Activated naive CD4-positive, alpha-beta T cell treated with anti-CD3 and anti-CD28 coated beads for 36 hours (primary cell): Measurements from ENCODE around the gene IL32. TPM values are rescaled to one million over a fixed set of nuclear protein-coding genes. Genes with fewer than 3 reads are reported as not detected.

Experiments
- CTCF ChIA-PET: fragments of 350-600 bp; sonication (Branson Sonifier 250); formaldehyde crosslinking; loops from one replicate; lab custom pipeline; 2021; ENCODE audit warnings: antibody characterized with exemption; lab: Charles Lee
- DNase-seq: peaks from one replicate; pipeline ENCODE4 v3.0.0-alpha.2; 2020
- H3K27ac Mint-ChIP-seq: one replicate; pipeline ENCODE4 v1.8.0; 2021; ENCODE audit warnings: mild to moderate bottlenecking, mixed read lengths
- H3K27me3 Mint-ChIP-seq: one replicate; pipeline ENCODE4 v1.8.0; 2021; ENCODE audit warnings: low read depth, mixed read lengths
- H3K36me3 Mint-ChIP-seq: one replicate; pipeline ENCODE4 v1.8.0; 2021; ENCODE audit warnings: low read depth, mixed read lengths
- H3K4me1 Mint-ChIP-seq: one replicate; pipeline ENCODE4 v1.8.0; 2021; ENCODE audit warnings: low read depth, mixed read lengths
- H3K4me3 Mint-ChIP-seq: one replicate; pipeline ENCODE4 v1.8.0; 2021; ENCODE audit warnings: mild to moderate bottlenecking, moderate library complexity, mixed read lengths
- H3K9me3 Mint-ChIP-seq: one replicate; pipeline ENCODE4 v1.8.0; 2021; ENCODE audit warnings: mixed read lengths
- intact Hi-C: fragments of 100-400 bp; cut with micrococcal nuclease; formaldehyde crosslinking; loops from one replicate; pipeline ENCODE4 v1.15.1; 2023
- total RNA-seq, 2 experiments: library from RNA; stranded (reverse); gene quantifications; one replicate each; pipeline ENCODE4 v1.2.3, GENCODE V29; 2021

IL32 gene
- total RNA-seq, 2 experiments from 2014 or later = 964 to 991 TPM

DNA sequence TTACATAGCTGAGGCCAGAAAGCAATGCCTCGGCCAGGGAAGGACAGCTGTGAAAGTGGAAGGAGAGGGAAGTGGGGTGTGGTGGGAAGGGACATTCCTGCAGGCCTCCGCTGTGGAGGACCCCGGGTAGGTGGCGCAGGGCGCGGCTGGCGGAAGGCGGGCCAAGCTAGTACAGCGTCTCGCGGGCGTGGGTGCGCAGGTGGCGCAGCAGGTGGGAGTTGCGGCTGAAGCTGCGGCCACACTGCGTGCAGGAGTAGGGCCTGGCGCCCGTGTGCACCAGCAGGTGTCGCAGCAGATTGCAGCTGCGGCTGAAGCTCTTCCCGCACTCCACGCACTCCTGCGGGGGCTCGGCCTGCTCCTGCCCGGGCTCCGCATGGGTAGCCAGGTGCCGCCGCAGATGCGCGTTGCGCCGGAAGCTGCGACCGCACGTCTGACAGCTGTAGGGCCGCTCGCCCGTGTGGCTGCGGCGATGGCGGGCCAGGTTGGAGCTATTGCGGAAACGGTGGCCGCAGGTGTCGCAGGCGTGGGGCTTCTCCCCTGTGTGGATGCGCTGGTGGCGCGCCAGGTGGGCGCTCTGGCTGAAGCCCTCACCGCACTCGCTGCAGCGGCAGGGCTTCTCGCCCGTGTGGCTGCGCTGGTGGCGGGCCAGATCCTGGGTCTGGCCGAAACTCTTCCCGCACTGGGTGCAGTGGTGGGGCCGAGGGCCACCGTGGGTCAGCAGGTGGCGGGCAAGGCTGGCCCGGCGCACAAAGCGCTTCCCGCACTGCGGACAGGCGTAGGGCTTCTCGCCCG, 23.7 kb downstream of the IL32 start:
- Mint-ChIP-seq H3K27me3 (no peaks in the 10 kb centered on the region), H3K4me1 (peaks cover 24% of the 10 kb centered on the region), H3K4me3 (no peak overlapping the region), H3K27ac (no peak overlapping the region), H3K36me3 (no peaks in the 10 kb centered on the region), H3K9me3 (no peaks in the 10 kb centered on the region)
- CTCF ChIA-PET = interaction anchor here (0.9 to 3.2 kb wide), 4 partner anchors 14 to 58 kb away, joined by 3 to 10 read pairs (median 4); no protein-coding TSS in a partner anchor
- intact Hi-C loops = no loop called here
- DNase-seq = no peak

DNA sequence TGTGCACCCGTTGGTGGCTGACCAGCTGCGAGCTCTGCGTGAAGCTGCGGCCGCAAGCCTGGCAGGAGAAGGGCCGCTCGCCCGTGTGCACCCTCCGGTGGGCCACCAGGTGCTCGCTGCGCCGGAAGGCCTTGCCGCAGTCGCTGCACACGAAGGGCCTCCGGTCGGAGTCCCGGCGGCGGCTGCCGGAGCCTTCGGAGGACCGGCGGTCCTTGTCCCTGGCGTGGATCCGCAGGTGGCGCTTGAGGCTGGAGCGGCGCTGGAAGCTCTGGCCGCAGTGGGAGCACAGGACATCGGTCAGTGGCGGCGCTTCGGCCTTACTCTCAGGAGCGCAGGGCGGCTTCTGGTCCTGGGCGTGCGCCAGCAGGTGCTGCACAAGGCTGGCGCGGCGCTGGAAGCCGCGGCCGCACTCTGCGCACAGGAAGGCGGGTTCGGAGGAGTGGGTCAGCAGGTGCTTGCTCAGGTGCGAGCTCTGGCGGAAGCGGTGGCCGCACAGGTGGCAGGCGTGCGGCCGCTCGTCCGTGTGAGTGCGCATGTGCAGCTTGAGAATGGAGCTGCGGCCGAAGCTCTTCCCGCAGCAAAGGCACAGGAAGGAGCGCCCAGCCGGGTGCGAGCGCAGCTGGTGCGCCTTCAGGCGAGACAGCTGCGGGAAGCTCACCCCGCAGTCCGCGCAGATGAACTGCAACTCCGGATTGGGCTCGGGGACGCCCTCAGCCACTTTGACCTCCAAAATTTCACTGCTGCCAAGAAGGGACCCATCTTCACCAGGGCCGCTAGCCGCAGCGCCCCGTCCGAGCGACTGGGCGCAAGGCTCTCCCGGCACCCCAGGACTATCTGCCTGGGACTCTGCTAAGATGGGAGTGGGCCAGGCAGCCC, 24.5 kb downstream of the IL32 start:
- no peaks in the 10 kb centered on the region for H3K9me3 Mint-ChIP-seq
- DNase-seq = no peak
- intact Hi-C loops = no loop called here

DNA sequence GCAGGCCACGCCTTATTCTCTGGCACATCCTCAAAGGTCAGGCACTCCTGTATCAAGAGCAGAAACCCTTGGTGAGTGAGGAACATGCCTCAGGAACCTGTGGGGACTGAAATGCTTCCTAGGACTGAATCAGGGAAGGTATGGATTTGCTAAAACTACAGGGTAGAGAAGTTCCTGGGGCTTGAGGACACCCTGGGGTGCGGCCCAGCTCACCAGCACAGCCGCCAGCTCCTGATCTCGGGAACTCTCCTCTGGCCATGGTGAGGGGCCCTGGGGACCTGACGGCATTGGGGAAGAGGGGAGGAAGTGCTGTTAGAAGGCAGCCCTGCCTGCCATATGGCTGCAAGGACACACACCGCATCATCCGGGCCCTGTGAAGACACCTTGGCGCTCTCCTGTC, 26.1 kb downstream of the IL32 start:
- intact Hi-C loops = no loop called here
- Mint-ChIP-seq H3K27me3 (no peaks in the 10 kb centered on the region), H3K4me1 (peaks cover 35% of the 10 kb centered on the region), H3K4me3 (no peak overlapping the region), H3K36me3 (no peaks in the 10 kb centered on the region), H3K9me3 (no peaks in the 10 kb centered on the region), H3K27ac (no peak overlapping the region)
- no peak for DNase-seq
- CTCF ChIA-PET = interaction anchor here (0.9 to 4.6 kb wide), 3 partner anchors 33 to 60 kb away, joined by 4 to 26 read pairs (median 5); no protein-coding TSS in a partner anchor

More for the DNA sequence above, 24.5 kb downstream of the IL32 start:
- H3K36me3 Mint-ChIP-seq = no peaks in the 10 kb centered on the region
- peaks cover 28% of the 10 kb centered on the region for H3K4me1 Mint-ChIP-seq
- H3K27ac Mint-ChIP-seq = no peak overlapping the region
- CTCF ChIA-PET = interaction anchor here (0.9 to 4.6 kb wide), 4 partner anchors 30 to 59 kb away, joined by 3 to 26 read pairs (median 6); partner anchors contain the start of gene ZNF213
- H3K27me3 Mint-ChIP-seq = no peaks in the 10 kb centered on the region
- no peak overlapping the region for H3K4me3 Mint-ChIP-seq

DNA sequence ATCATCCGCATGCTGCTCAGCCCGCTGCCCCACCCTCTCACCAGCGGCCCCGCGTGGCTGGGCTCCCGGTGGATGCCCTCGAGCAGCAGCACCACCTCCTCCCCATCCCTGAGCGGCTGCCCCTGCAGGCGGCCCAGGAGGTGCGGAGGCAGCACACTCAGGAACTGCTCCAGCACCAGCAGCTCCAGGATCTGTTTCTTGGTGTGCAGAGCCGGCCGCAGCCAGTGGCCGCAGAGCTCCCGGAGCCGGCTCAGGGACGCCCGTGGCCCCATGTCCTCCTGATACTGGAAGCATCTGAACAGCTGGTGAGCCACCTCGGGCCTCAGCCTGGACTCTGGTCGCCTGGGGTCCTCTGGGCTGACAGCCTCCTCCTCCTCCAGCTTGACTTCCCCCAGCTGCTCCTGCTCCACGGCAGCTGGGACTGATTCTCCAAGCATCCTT, 27.1 kb downstream of the IL32 start:
- no peaks in the 10 kb centered on the region for H3K36me3 Mint-ChIP-seq
- H3K27ac Mint-ChIP-seq = no peak overlapping the region
- intact Hi-C loops = no loop called here
- H3K9me3 Mint-ChIP-seq = no peaks in the 10 kb centered on the region
- H3K4me3 Mint-ChIP-seq = no peak overlapping the region
- no peaks in the 10 kb centered on the region for H3K27me3 Mint-ChIP-seq
- CTCF ChIA-PET = interaction anchor here (0.8 to 4.6 kb wide), 3 partner anchors 29 to 37 kb away, joined by 4 to 26 read pairs (median 5); no protein-coding TSS in a partner anchor
- peaks cover 30% of the 10 kb centered on the region for H3K4me1 Mint-ChIP-seq
- no peak for DNase-seq

DNA sequence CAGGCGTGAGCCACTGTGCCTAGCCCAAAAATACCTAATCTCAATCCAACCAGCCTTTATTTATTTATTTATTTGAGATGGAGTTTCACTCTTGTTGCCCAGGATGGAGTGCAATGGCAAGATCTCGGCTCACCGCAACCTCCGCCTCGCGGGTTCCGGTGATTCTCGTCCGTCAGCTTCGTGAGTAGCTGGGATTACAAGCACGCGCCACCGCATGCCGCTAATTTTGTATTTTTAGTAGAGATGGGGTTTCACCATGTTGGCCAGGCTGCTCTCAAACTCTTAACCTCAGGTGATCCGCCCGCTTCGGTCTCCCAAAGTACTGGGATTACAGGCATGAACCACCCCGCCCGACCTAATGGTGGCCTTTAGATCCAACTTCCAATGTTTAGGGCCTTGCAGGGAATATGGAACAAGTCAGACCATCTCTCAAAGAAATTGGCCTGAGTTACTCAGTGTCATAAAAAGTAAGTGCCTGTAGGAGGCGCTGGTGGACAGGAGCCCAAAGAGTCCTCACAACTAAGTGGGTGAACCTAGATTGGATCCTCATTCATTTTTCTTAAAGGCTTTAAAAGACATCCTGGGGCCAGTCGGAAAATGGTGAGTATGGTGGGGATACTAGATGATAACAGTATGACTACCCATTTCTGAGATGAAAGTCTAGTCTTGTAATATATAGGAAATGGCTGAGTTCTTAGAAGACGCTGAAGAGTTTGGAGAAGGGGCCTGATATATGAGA, 29.0 kb downstream of the IL32 start:
- DNase-seq = peak; percentile 80
- Mint-ChIP-seq H3K4me3 (no peak overlapping the region), H3K36me3 (no peaks in the 10 kb centered on the region), H3K27ac (no peak overlapping the region), H3K9me3 (no peaks in the 10 kb centered on the region), H3K4me1 (peaks cover 23% of the 10 kb centered on the region), H3K27me3 (no peaks in the 10 kb centered on the region)
- CTCF ChIA-PET = interaction anchor here (1.3 to 4.6 kb wide), 3 partner anchors 11 to 35 kb away, joined by 5 to 26 read pairs (median 9); no protein-coding TSS in a partner anchor
- intact Hi-C loops = loop anchor here (1.0 kb wide), 2 partner anchors 30 to 72 kb away; no protein-coding TSS in a partner anchor

DNA sequence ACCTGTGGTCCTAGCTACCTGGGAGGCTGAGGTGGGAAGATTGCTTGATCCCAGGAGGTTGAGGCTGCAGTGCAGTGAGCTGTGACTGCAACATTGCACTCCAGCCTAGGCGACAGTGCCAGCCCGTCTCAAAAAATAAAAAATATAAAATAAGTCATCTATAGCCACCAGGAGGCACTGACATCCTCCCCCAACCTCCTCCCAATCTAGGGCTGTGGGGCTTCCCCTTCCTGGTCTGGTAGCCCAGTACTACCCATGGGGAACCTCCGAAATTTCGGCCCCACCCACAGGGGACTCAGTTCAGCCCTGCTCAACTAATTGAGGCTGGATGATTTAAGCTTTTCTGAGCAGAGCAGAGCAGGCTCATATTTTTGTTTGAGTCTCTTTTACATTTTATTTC, 30.4 kb downstream of the IL32 start:
- H3K27me3 Mint-ChIP-seq = no peaks in the 10 kb centered on the region
- DNase-seq = peak; percentile 76
- no peak overlapping the region for H3K27ac Mint-ChIP-seq
- CTCF ChIA-PET = interaction anchor here (0.6 to 9.5 kb wide), 18 partner anchors 9 to 419 kb away, joined by 3 to 122 read pairs (median 4); partner anchors contain the start of genes HCFC1R1, IL32 and THOC6
- H3K4me3 Mint-ChIP-seq = no peak overlapping the region
- no peaks in the 10 kb centered on the region for H3K9me3 Mint-ChIP-seq
- intact Hi-C loops = loop anchor here (1.0 kb wide), 1 partner anchor 33 kb away; no protein-coding TSS in a partner anchor
- H3K4me1 Mint-ChIP-seq = peaks cover 29% of the 10 kb centered on the region
- H3K36me3 Mint-ChIP-seq = no peaks in the 10 kb centered on the region

DNA sequence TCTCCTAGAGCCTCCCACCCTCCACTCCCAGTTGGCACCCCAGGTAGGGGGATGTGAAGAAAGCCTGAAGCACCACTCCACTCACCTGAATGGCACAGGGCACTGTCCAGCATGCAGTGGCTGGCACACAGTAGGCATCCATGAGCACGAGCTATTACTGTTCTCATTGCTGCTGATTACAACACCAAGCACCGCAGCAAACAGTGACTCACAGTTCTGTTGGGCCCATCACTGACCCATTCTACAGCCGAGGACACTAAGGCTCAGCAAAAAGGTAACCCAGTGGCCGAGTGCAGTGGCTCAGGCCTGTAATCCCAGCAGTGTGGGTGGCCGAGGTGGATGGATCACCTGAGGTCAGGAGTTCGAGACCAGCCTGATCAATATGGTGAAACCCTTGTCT, 30.9 kb downstream of the IL32 start:
- intact Hi-C loops = loop anchor here (1.0 kb wide), 1 partner anchor 33 kb away; no protein-coding TSS in a partner anchor
- H3K27ac Mint-ChIP-seq = no peak overlapping the region
- no peaks in the 10 kb centered on the region for H3K36me3 Mint-ChIP-seq
- no peaks in the 10 kb centered on the region for H3K9me3 Mint-ChIP-seq
- H3K4me1 Mint-ChIP-seq = peaks cover 29% of the 10 kb centered on the region
- no peak overlapping the region for H3K4me3 Mint-ChIP-seq
- H3K27me3 Mint-ChIP-seq = no peaks in the 10 kb centered on the region
- no peak for DNase-seq
- CTCF ChIA-PET = interaction anchor here (0.5 to 9.5 kb wide), 16 partner anchors 9 to 419 kb away, joined by 3 to 122 read pairs (median 4); partner anchors contain the start of genes HCFC1R1, IL32 and THOC6

DNA sequence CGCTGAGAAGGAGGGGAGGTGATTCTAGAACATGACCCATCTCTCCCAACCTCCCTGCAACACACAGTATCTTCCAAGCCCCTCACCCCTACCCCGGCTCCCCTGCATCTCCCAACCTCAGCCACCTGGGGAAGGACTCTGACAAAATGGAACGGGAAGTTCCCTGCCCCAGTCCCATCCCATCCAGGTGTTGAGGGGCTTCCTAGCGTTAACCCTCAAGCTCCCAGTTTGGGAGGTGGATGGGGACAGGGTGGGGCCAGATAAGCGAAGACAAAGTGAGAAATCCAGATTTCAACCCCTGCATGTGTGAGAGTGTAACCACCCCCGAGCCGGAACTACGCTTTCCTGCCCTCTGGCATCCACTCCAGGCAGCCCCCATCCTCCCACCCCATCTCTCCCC, 31.8 kb downstream of the IL32 start:
- CTCF ChIA-PET = interaction anchor here (0.6 to 9.5 kb wide), 9 partner anchors 17 to 216 kb away, joined by 3 to 122 read pairs (median 5); partner anchors contain the start of gene IL32
- Mint-ChIP-seq H3K36me3 (no peaks in the 10 kb centered on the region), H3K27ac (no peak overlapping the region), H3K4me1 (peaks cover 34% of the 10 kb centered on the region), H3K4me3 (no peak overlapping the region), H3K27me3 (no peaks in the 10 kb centered on the region), H3K9me3 (no peaks in the 10 kb centered on the region)
- no peak for DNase-seq
- intact Hi-C loops = no loop called here

DNA sequence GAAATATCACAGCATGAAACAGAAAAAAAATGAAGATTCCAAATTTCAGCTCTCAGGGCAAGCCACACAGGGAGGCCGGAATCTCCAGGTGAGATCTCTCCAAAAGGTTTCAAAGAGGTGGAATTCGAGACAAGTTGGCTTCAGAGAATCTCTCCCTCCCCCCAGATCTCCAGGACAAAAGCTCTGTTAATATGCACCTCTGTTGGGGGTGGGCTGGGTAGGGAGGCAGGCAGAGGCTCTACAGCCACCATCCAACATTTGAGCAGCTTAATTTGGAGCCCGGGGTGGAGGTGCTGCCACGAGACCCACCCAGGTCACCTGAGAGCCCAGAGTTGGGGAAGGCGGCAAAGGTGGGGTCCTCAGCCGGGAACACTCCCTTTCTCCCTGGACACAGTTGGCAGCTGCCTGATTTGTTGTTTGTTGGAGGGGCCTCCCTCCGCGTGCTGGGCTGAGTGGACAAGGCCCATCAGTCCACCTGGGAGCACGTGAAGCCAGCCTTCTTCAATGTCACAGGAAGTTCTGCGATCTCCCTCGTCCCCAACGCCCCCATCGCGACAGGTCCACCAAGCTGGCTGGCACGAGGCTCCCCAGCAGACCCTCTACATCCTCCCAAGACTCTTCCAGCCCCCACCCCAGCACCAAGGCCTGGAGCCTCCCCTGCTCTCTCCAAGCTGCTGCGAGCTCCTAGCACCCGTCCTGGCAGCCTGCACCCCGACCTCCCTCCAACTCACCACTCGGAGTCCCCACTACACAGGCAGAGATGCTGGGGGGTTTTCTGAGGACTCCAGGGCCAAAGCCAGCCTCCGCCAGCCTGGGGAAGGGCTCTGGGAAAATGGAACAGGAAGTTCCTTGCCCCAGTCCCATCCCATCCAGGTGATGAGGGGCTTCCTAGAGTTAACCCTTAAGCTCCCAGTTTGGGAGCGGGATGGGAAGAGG, 33.3 kb downstream of the IL32 start, which contains the start of gene ZSCAN10:
ZSCAN10 (minus strand) TSS at position 836 of the 936 bp plus-strand sequence. CDS start 6,357 bp downstream, outside the sequence.
- peak within 1 kb of the TSS; percentile 69 for H3K4me3 Mint-ChIP-seq
- CTCF ChIA-PET = interaction anchor here (0.8 to 9.5 kb wide), 5 partner anchors 28 to 73 kb away, joined by 3 to 122 read pairs (median 4); no protein-coding TSS in a partner anchor
- no peak for DNase-seq
- no peaks in the 10 kb centered on the region for H3K9me3 Mint-ChIP-seq
- peaks cover 41% of the 10 kb centered on the region for H3K4me1 Mint-ChIP-seq
- intact Hi-C loops = no loop called here
- H3K36me3 Mint-ChIP-seq = no peaks in the 10 kb centered on the region
- no peak within 1 kb of the TSS for H3K27ac Mint-ChIP-seq
- no peaks in the 10 kb centered on the region for H3K27me3 Mint-ChIP-seq

DNA sequence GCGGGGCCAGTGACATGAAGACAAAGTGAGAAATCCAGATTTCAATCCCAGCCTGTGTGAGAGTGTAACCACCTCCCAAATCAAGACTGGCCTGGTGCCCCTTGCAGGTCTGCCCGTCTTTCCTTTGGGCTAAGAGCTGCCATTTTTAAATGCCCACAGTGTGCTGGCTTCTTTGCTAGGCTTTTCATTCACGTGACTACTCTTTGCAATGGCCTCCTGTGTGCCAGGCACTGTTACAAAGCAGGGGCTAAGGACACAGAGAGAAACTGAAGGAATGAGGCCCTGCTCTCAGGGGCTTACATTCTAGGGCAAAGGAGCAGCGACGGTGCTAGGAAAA, 33.9 kb downstream of the IL32 start:
- no peaks in the 10 kb centered on the region for H3K27me3 Mint-ChIP-seq
- H3K4me3 Mint-ChIP-seq = no peak overlapping the region
- CTCF ChIA-PET = interaction anchor here (0.7 to 9.5 kb wide), 4 partner anchors 25 to 73 kb away, joined by 3 to 122 read pairs (median 4); no protein-coding TSS in a partner anchor
- peaks cover 41% of the 10 kb centered on the region for H3K4me1 Mint-ChIP-seq
- H3K36me3 Mint-ChIP-seq = no peaks in the 10 kb centered on the region
- DNase-seq = no peak
- no peak overlapping the region for H3K27ac Mint-ChIP-seq
- intact Hi-C loops = no loop called here
- H3K9me3 Mint-ChIP-seq = no peaks in the 10 kb centered on the region
